ENCODE measurements around the gene ZNF546.
"Not testable (repeated sequence)": the region's sequence is repeated elsewhere in the genome, so short reads cannot be mapped to it uniquely, and the experiment has no call there.

The ZNF546 gene

DNA sequence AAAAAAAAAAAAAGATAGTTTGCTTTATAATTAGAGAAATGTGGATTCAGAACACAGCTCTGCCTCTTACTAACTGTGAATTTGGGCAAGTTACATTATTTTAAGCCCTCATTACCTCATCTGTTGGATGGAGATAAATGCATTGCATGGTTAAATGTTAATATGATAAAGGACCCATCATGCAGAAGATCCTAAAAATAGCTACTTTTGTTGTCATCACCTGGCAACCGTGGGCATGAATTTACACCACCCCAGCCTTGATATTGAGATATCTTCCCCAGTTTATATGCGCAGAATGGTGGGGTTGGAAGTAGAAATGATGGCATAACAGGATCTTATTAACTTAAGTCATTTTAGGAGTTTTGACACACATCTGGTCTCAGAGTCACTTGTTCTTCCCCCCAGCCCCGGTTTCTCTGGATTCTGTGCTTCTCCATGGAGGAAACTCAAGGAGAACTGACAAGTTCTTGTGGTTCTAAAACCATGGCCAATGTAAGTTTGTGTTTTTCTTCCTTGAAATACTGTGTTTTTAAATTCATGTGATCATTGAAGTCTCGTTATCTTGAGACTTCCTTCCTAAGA, 8.9 kb downstream of the ZNF546 start:
- DNase-seq (no peak), ATAC-seq (no peak)
- H3K9me3 Mint-ChIP-seq: peaks cover 0 to 11% of the 10 kb centered on the region in 2 donors
- H3K27ac Mint-ChIP-seq: no peak overlapping the region
- H3K4me1 Mint-ChIP-seq: peaks cover 7% of the 10 kb centered on the region
- H3K4me3 Mint-ChIP-seq: no peak overlapping the region
- H3K27me3 Mint-ChIP-seq: no peaks in the 10 kb centered on the region

DNA sequence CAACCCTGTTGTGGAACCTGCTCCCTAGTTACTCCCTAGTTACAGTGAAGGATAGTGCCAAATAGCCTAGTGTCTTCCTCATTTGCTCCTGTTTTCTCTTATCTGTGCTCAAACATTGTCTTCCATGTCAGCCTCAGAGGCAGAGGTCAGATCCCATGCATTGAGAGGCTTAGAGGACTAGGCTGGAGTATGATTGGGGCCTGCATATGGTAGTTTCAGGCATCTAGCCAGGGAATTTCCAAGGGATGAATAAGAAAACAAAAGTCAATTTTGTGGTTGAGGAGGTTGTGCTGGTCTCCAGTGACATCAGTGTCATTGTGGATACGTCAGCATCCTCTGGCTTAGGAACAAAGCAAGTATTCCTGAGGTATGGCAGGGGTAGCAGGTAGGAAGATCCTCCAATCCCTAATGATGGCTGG, 9.4 kb downstream of the ZNF546 start:
- Mint-ChIP-seq H3K4me3 (no peak overlapping the region), H3K9me3 (peaks cover 0 to 11% of the 10 kb centered on the region in 2 donors), H3K27me3 (no peaks in the 10 kb centered on the region), H3K4me1 (peaks cover 7% of the 10 kb centered on the region), H3K27ac (no peak overlapping the region)
- DNase-seq (no peak), ATAC-seq (no peak)

DNA sequence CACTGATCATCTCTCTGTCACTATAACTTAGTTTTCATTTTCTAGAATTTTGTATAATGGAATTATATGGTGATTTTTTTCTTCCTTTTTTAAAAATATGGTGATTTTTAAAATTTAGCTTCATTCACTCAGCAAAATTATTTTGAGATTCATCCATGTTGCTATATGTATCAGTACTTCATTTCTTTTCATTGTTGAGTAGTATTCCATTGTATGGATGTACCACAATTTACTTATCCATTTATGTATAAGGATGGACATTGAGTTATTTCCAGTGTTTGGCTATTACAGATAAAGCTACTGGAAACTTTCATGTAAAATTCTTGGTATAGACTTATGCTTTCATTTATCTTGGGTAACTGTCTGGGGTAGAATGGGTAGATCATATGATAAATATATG, 12.8 kb downstream of the ZNF546 start:
- Mint-ChIP-seq H3K27ac (no peak overlapping the region), H3K9me3 (peaks cover 21 to 36% of the 10 kb centered on the region in 2 donors), H3K27me3 (no peaks in the 10 kb centered on the region), H3K4me3 (no peak overlapping the region), H3K4me1 (peaks cover 7% of the 10 kb centered on the region)
- DNase-seq (no peak), ATAC-seq (no peak)

DNA sequence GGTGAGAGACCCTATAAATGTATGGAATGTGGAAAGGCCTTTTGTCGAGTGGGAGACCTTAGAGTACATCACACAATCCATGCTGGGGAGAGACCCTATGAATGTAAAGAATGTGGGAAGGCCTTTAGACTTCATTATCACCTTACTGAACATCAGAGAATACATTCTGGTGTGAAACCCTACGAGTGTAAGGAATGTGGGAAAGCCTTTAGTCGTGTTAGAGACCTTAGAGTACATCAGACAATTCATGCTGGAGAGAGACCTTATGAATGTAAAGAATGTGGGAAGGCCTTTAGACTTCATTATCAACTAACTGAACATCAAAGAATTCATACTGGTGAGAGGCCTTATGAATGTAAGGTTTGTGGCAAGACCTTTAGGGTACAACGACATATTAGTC, 17.1 kb downstream of the ZNF546 start:
- Mint-ChIP-seq H3K4me3 (no peak overlapping the region), H3K4me1 (no peaks in the 10 kb centered on the region), H3K27ac (no peak overlapping the region), H3K27me3 (no peaks in the 10 kb centered on the region), H3K9me3 (peaks cover 28 to 40% of the 10 kb centered on the region in 2 donors)
- no peak for ATAC-seq
- no peak for DNase-seq

DNA sequence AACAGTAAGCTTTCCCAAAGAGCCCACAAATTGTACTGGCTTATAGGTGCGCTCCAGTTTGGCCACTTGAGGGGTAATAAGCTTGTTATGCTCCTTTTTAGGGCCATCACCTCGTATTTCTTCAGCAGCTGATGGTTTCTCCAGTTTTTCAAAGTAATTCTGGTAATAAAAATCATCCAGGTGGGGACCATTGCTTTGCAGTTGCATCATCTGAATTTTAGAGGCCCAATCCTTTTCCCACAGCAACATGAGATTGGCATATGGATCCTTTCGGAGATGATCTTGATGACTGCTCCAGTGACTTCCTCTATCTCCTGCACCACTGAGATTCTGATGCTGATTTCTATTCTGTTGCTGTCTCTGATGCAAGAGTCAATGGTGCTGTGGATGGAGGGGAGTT, 27.1 kb downstream of the ZNF546 start:
- Mint-ChIP-seq H3K27ac (no peak overlapping the region), H3K4me1 (no peaks in the 10 kb centered on the region), H3K9me3 (peaks cover 54 to 70% of the 10 kb centered on the region in 2 donors), H3K4me3 (no peak overlapping the region), H3K27me3 (no peaks in the 10 kb centered on the region)
- ATAC-seq: no peak
- DNase-seq: no peak

DNA sequence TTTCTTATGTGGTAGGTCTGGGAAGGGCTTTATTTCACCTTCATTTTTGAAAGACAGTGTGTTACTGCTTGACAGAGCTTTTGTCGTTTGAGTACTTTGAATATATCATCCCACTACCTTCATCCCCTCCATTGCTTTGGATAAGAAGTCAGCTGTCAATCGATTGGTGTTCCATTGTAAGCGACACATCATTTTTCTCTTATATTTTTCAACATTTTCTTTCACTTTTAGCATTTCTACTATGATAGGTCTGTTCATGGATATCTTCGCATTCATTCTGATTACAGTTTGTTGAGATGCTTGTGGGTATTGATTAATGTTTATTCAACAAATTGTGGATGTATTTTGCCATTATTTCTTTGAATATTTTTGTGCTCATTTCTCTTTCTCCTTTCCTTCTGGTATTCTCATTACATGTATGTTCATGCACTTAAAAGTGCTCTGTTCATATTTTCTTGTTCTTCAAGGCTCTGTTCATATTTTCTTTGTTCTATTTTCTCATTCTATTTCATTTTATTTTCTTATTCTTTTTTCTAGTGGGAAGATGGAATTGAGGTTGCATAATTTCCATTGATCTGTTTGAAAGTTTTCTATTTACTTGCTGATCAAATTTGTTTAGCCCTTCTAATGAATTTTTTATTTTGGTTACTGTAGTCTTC, 29.2 kb downstream of the ZNF546 start:
- Mint-ChIP-seq H3K9me3 (peaks cover 57 to 77% of the 10 kb centered on the region in 2 donors), H3K4me1 (no peaks in the 10 kb centered on the region), H3K27ac (no peak overlapping the region), H3K4me3 (no peak overlapping the region), H3K27me3 (no peaks in the 10 kb centered on the region)
- no peak for ATAC-seq
- DNase-seq: no peak

DNA sequence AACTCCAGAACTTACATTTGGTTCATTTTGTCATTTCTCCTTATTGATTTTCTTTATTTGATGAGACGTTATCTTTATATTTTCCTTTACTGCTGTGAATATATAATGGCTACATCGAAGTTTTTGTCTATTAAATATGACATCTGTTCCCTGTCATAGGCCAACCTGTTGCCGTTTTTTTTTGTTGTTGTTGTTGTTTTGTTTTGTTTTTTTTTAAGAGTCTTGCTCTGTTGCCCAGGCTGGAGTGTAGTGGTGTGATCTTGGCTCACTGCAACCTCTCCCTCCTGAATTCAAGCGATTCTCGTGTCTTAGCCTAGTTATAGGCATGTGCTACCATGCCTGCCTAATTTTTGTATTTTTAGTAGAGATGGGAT, 29.7 kb downstream of the ZNF546 start:
- no peak overlapping the region for H3K4me3 Mint-ChIP-seq
- no peaks in the 10 kb centered on the region for H3K4me1 Mint-ChIP-seq
- H3K27me3 Mint-ChIP-seq: no peaks in the 10 kb centered on the region
- H3K27ac Mint-ChIP-seq: no peak overlapping the region
- peaks cover 53 to 74% of the 10 kb centered on the region in 2 donors for H3K9me3 Mint-ChIP-seq
- no peak for DNase-seq
- ATAC-seq: no peak

DNA sequence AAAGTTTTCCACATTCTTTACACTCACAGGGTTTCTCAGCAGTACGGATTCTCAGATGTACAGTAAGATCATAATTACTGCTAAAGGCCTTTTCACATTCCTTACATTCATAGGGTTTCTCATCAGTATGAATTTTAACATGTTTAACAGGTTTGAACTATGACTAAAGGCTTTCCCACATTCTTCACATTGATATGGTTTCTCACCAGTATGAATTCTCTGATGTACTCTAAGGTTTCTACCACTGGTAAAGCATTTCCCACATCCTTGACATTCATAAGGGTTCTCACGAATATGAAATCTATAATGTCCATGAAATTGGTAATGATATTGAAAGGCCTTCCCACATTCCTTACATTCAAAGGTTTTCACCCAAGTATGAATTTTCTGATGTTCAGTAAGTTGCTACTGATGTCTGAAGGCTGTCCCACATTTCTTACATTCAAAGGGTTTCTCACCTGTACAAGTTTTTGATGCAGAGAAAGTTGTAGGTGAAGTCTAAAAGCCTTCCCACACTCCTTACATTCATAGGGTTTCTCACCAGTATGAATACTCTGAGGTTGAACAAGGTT, 37.2 kb downstream of the ZNF546 start:
- Mint-ChIP-seq H3K27ac (no peak overlapping the region), H3K27me3 (no peaks in the 10 kb centered on the region), H3K9me3 (peaks cover 36 to 76% of the 10 kb centered on the region in 2 donors), H3K4me3 (no peak overlapping the region), H3K4me1 (no peaks in the 10 kb centered on the region)
- ATAC-seq: no peak
- DNase-seq: no peak

DNA sequence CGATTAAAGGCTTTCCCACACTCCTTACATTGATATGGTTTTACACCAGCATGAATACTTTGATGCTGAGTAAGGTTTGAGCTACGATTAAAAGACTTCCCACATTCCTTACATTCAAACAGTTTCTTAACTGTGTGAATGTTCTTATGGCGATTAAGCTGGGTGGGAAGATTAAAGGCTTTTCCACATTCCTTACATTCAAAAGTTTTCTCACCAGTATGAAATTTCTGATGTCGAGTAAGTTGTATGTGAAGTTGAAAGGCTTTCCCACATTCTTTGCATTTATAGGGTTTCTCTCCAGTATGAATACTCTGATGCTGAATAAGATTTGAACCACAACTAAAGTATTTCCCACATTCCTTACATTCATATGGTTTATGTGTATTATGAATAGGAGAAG, 39.1 kb downstream of the ZNF546 start:
- H3K9me3 Mint-ChIP-seq: peaks cover 30 to 68% of the 10 kb centered on the region in 2 donors
- no peak overlapping the region for H3K4me3 Mint-ChIP-seq
- no peaks in the 10 kb centered on the region for H3K27me3 Mint-ChIP-seq
- no peak for ATAC-seq
- DNase-seq: no peak
- no peak overlapping the region for H3K27ac Mint-ChIP-seq
- no peaks in the 10 kb centered on the region for H3K4me1 Mint-ChIP-seq

DNA sequence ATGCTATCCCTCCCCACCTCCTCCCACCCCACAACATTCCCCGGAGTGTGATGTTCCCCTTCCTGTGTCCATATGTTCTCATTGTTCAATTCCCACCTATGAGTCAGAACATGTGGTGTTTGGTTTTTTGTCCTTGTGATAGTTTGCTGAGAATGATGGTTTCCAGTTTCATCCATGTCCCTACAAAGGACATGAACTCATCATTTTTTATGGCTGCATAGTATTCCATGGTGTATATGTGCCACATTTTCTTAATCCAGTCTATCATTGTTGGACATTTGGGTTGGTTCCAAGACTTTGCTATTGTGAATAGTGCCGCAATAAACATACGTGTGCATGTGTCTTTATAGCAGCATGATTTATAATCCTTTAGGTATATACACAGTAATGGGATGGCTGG, 41.2 kb downstream of the ZNF546 start:
- not testable (repeated sequence) for H3K4me3 Mint-ChIP-seq, H3K27ac Mint-ChIP-seq, H3K27me3 Mint-ChIP-seq, DNase-seq, H3K4me1 Mint-ChIP-seq, ATAC-seq
- peaks cover 32 to 54% of the 10 kb centered on the region in 2 donors for H3K9me3 Mint-ChIP-seq

DNA sequence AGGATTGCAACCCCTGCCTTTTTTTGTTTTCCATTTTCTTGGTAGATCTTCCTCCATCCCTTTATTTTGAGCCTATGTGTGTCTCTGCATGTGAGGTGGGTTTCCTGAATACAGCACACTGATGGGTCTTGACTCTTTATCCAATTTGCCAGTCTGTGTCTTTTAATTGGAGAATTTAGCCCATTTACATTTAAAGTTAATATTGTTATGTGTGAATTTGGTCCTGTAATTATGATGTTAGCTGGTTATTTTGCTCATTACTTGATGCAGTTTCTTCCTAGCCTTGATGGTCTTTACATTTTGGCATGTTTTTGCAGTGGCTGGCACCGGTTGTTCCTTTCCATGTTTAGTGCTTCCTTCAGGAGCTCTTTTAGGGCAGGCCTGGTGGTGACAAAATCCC, 44.9 kb downstream of the ZNF546 start:
- DNase-seq, H3K27me3 Mint-ChIP-seq, H3K4me1 Mint-ChIP-seq, H3K27ac Mint-ChIP-seq, ATAC-seq, H3K4me3 Mint-ChIP-seq: not testable (repeated sequence)
- peaks cover 37 to 52% of the 10 kb centered on the region in 2 donors for H3K9me3 Mint-ChIP-seq

DNA sequence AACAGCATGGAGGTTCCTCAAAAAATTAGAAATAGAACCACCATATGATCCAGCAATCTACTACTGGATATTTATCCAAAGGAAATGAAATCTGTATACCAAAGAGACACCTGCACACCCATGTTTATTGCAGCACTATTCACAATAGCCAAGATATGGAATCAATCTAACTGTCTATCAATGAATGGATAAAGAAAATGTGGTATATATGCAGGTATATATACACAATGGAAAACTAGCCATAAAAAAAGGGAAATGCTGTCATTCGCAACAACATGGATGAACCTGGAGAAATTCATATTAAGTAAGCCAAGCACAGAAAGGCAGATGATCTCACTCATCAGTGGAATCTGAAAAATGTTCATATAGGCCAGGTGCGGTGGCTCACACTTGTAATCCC, 56.6 kb downstream of the ZNF546 start:
- DNase-seq: no peak
- Mint-ChIP-seq H3K4me3 (no peak overlapping the region), H3K4me1 (peaks cover 39% of the 10 kb centered on the region), H3K27me3 (no peaks in the 10 kb centered on the region), H3K9me3 (peaks cover 8 to 14% of the 10 kb centered on the region in 2 donors), H3K27ac (no peak overlapping the region)
- ATAC-seq: no peak

DNA sequence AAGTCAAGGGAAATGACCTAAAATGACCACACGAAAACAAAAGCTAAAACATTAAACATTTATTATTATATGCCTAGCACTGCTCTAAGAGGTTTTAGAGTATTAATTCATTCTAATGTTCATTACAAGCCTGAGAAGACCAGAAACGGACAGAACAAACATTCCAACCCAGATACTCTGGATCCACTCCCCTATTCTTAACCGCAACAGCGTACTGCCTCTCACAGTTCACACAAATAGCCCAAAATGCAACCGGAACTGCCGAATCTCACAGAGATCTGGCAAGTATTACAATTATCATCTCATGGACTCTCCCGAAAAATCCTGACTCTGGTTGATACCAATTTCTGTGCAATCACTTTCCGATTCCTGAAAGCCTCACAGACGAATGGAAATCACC, 57.8 kb downstream of the ZNF546 start:
- DNase-seq (no peak), ATAC-seq (no peak)
- peak overlapping the region; percentile 99 to 100 for H3K4me3 Mint-ChIP-seq
- H3K27ac Mint-ChIP-seq: no peak overlapping the region
- peaks cover 39% of the 10 kb centered on the region for H3K4me1 Mint-ChIP-seq
- H3K9me3 Mint-ChIP-seq: peaks cover 16 to 17% of the 10 kb centered on the region in 2 donors
- H3K27me3 Mint-ChIP-seq: peaks cover 10% of the 10 kb centered on the region

DNA sequence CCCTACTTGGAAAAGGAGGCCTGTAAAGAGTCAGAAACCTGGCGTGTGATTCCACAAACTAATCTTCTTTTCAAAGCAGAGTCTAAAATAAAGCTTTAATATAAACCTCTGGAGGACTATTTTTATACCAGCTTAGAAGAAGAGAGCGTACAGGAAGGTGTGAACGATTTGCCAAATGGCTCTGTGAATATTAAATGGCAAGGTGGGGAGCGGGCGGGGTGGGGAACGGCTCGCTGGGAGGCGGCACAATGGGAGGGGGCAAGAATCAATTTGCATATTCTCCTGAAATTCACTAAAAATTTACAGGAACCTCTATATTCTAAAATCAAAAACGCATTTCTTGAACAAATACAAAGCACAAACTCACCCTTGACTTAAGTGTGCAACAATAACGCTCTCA, 58.2 kb downstream of the ZNF546 start:
- Mint-ChIP-seq H3K9me3 (peaks cover 20 to 21% of the 10 kb centered on the region in 2 donors), H3K27me3 (peaks cover 13% of the 10 kb centered on the region), H3K27ac (peak overlapping the region in 1 of 2 donors; percentile 98), H3K4me3 (peak overlapping the region; percentile 99 to 100), H3K4me1 (peaks cover 39% of the 10 kb centered on the region)
- DNase-seq (no peak), ATAC-seq (no peak)

DNA sequence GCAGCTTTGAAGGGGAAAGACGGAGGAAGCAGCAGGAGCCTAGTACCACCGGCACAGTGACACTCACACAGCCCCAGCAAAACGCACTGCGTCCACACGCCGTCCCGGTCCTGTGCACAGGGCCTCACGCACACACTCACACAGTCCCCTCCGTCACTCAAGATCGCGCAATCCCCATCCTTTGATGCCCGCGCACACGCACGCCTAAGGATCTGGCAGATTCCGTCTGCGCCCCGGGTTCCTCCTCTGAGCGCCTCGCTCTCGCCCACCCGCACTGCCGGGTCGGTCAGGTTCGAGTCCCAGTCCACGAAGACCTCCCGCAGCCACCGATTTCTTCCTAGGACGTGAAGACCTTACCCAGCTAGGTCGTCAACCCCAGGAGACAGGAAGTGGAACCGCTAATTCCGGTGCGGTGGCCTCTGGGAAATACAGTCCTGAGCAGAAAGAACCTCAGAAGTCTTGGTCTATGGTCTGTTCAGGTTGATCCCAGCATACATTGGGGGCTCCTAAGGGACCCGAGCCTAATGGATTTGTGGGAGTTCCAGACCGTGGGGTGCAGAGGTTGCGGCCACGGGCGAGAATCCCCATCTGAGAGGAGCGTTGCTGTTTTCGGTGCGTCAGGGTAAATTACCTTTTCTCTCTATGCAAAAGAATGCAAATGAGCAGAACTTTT, 59.1 kb downstream of the ZNF546 start, which contains the start of gene ZNF780B:
ZNF780B (minus strand) TSS at position 400 of the 673 bp plus-strand sequence. CDS start 5,899 bp downstream, outside the sequence.
- peak; percentile 65 to 69 for DNase-seq
- ATAC-seq: peak; percentile 97
- peaks cover 39% of the 10 kb centered on the region for H3K4me1 Mint-ChIP-seq
- H3K4me3 Mint-ChIP-seq: peak within 1 kb of the TSS; percentile 99 to 100
- H3K27ac Mint-ChIP-seq: peak within 1 kb of the TSS; percentile 98 to 99
- peaks cover 20 to 22% of the 10 kb centered on the region in 2 donors for H3K9me3 Mint-ChIP-seq
- peaks cover 13% of the 10 kb centered on the region for H3K27me3 Mint-ChIP-seq

DNA sequence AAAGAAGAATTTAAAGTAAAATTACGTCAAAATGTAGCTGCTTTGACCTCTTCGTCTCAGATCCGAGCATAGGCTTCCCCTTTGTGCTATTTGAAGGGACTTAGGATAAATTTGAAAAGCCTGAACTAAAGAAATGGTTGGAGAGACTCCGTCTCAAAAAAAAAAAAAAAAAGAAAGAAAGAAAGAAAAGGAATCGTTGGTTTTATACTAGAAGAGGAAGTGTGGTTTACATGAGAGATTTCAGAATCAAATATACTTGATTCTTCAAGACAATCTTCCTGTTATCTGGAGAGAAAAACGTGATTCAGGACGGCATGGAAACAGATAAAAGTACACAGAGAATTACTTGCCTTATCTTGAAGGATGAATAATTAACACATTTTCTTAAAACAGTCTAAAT, 59.6 kb downstream of the ZNF546 start:
- DNase-seq: no peak
- Mint-ChIP-seq H3K9me3 (peaks cover 22 to 23% of the 10 kb centered on the region in 2 donors), H3K4me3 (peak overlapping the region; percentile 99 to 100), H3K4me1 (peaks cover 39% of the 10 kb centered on the region), H3K27ac (peak overlapping the region; percentile 98 to 99), H3K27me3 (peaks cover 13% of the 10 kb centered on the region)
- no peak for ATAC-seq

Data from stimulated activated naive CD8-positive, alpha-beta T cell treated with anti-CD3 and anti-CD28 coated beads, Interleukin-15, amount 100 ng/mL, for 72 hours (primary cell).